Measurements from ENCODE around the gene ARHGAP23. TPM values are rescaled to one million over a fixed set of nuclear protein-coding genes. Genes with fewer than 3 reads are reported as not detected.

The ARHGAP23 gene
- total and polyA plus RNA-seq, 2 experiments from 2014 or later: 21.4 to 150 TPM

DNA sequence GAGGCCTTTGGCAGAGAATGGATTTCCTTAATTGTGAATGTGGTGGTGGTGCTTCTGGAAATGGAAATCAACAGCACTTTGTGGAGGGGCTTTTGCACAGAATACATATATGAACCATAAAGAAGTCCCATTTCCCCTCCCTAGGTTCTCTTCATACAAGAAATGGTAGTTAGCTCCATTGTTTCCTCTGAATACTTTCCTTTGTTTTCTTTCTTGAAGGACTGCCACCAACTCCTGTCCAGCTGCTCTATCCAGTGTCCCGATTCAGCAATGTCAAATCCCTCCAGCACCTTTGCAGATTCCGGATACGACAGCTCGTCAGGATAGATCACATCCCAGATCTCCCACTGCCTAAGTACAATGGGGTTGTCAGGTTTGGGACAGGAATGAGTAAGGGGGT lies 33.2 kb upstream of the ARHGAP23 start (continued):
- TF ChIP-seq, protein P1, sequence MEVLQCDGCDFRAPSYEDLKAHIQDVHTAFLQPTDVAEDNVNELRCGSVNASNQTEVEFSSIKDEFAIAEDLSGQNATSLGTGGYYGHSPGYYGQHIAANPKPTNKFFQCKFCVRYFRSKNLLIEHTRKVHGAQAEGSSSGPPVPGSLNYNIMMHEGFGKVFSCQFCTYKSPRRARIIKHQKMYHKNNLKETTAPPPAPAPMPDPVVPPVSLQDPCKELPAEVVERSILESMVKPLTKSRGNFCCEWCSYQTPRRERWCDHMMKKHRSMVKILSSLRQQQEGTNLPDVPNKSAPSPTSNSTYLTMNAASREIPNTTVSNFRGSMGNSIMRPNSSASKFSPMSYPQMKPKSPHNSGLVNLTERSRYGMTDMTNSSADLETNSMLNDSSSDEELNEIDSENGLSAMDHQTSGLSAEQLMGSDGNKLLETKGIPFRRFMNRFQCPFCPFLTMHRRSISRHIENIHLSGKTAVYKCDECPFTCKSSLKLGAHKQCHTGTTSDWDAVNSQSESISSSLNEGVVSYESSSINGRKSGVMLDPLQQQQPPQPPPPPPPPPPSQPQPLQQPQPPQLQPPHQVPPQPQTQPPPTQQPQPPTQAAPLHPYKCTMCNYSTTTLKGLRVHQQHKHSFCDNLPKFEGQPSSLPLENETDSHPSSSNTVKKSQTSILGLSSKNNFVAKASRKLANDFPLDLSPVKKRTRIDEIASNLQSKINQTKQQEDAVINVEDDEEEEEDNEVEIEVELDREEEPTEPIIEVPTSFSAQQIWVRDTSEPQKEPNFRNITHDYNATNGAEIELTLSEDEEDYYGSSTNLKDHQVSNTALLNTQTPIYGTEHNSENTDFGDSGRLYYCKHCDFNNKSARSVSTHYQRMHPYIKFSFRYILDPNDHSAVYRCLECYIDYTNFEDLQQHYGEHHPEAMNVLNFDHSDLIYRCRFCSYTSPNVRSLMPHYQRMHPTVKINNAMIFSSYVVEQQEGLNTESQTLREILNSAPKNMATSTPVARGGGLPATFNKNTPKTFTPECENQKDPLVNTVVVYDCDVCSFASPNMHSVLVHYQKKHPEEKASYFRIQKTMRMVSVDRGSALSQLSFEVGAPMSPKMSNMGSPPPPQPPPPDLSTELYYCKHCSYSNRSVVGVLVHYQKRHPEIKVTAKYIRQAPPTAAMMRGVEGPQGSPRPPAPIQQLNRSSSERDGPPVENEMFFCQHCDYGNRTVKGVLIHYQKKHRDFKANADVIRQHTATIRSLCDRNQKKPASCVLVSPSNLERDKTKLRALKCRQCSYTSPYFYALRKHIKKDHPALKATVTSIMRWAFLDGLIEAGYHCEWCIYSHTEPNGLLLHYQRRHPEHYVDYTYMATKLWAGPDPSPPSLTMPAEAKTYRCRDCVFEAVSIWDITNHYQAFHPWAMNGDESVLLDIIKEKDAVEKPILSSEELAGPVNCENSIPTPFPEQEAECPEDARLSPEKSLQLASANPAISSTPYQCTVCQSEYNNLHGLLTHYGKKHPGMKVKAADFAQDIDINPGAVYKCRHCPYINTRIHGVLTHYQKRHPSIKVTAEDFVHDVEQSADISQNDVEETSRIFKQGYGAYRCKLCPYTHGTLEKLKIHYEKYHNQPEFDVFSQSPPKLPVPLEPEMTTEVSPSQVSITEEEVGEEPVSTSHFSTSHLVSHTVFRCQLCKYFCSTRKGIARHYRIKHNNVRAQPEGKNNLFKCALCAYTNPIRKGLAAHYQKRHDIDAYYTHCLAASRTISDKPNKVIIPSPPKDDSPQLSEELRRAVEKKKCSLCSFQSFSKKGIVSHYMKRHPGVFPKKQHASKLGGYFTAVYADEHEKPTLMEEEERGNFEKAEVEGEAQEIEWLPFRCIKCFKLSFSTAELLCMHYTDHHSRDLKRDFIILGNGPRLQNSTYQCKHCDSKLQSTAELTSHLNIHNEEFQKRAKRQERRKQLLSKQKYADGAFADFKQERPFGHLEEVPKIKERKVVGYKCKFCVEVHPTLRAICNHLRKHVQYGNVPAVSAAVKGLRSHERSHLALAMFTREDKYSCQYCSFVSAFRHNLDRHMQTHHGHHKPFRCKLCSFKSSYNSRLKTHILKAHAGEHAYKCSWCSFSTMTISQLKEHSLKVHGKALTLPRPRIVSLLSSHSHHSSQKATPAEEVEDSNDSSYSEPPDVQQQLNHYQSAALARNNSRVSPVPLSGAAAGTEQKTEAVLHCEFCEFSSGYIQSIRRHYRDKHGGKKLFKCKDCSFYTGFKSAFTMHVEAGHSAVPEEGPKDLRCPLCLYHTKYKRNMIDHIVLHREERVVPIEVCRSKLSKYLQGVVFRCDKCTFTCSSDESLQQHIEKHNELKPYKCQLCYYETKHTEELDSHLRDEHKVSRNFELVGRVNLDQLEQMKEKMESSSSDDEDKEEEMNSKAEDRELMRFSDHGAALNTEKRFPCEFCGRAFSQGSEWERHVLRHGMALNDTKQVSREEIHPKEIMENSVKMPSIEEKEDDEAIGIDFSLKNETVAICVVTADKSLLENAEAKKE (CRISPR knock-in tag; IDR thresholded peaks at IDR 0.05): no peak
- TF ChIP-seq EZH2 (IDR thresholded peaks at IDR 0.05; ENCODE audit: low read depth, unreplicated experiment) (no peak), EZH2phosphoT487 (IDR thresholded peaks at IDR 0.05; ENCODE audit: unreplicated experiment) (no peak), CREB1 (CRISPR knock-in tag; IDR thresholded peaks at IDR 0.05; ENCODE audit: low read depth) (no peak), JUNB (IDR thresholded peaks at IDR 0.05; ENCODE audit: unreplicated experiment) (no peak), STAT1 (IDR thresholded peaks at IDR 0.05; ENCODE audit: unreplicated experiment) (no peak)
- TF ChIP-seq, protein P2, sequence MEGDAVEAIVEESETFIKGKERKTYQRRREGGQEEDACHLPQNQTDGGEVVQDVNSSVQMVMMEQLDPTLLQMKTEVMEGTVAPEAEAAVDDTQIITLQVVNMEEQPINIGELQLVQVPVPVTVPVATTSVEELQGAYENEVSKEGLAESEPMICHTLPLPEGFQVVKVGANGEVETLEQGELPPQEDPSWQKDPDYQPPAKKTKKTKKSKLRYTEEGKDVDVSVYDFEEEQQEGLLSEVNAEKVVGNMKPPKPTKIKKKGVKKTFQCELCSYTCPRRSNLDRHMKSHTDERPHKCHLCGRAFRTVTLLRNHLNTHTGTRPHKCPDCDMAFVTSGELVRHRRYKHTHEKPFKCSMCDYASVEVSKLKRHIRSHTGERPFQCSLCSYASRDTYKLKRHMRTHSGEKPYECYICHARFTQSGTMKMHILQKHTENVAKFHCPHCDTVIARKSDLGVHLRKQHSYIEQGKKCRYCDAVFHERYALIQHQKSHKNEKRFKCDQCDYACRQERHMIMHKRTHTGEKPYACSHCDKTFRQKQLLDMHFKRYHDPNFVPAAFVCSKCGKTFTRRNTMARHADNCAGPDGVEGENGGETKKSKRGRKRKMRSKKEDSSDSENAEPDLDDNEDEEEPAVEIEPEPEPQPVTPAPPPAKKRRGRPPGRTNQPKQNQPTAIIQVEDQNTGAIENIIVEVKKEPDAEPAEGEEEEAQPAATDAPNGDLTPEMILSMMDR (conservative IDR thresholded peaks at IDR 0.05; ENCODE audit: low read depth in 2 of 2): no peak

DNA sequence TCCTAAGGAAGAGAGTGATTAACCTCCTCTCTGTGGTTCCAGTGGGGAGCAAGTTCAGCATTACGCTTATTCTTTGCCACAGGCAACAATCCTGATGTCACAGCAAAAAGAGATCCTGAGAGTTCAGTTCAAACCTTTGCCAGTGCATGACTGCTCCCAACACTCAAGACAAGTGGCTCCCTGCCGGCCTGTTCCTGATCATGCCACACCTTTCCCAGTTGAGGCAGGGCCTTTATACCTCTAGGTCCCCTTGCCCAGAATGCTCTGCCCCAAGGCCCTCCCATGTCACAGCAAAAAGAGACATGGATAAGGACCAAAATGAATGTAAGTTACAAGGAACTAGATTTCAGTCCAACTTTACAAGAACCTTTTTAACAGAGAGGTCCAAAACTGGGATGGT lies 31.0 kb upstream of the ARHGAP23 start:
- peaks cover 6% of the 10 kb centered on the region; the same call in 2 of the 3 replicates for H3K4me1 Mint-ChIP-seq
- Histone ChIP-seq H3K79me2 (replicated peaks; ENCODE audit: insufficient read depth) (no peaks in the 10 kb centered on the region), H3K4me1 (ENCODE audit: insufficient read depth) (no peaks in the 10 kb centered on the region), H3F3A (replicated peaks; ENCODE audit: low read depth) (no peaks in the 10 kb centered on the region), H2AFZ (no peak overlapping the region), H4K20me1 (replicated peaks; ENCODE audit: insufficient read depth) (no peaks in the 10 kb centered on the region; the same call in none of the 2 replicates), H3K27ac (ENCODE audit: low read depth) (no peak overlapping the region), H3K36me3 (ENCODE audit: insufficient read depth) (peaks cover 23% of the 10 kb centered on the region), H3K9me2 (ENCODE audit: insufficient read depth) (no peaks in the 10 kb centered on the region), H3K4me2 (no peak overlapping the region), H3K4me3 (no peak overlapping the region), H3K27me3 (ENCODE audit: insufficient read depth) (no peaks in the 10 kb centered on the region)
- peaks cover 2% of the 10 kb centered on the region for H3K27me3 Mint-ChIP-seq (ENCODE audit: insufficient read depth, low read depth, poor library complexity)
- H3K9me3 Mint-ChIP-seq: no peaks in the 10 kb centered on the region
- H3K4me3 Mint-ChIP-seq: no peak overlapping the region
- peaks cover 67% of the 10 kb centered on the region for H3K36me3 Mint-ChIP-seq (ENCODE audit: low read depth)
- no peak for DNase-seq (ENCODE audit: low spot score)
- no peak overlapping the region for H3K27ac Mint-ChIP-seq
- ATAC-seq: no peak
- TF ChIP-seq, protein P1 (CRISPR knock-in tag; IDR thresholded peaks at IDR 0.05): no peak
- TF ChIP-seq POLR2AphosphoS5 (IDR thresholded peaks at IDR 0.05; ENCODE audit: low read depth) (no peak), ZNF114 (CRISPR knock-in tag; IDR thresholded peaks at IDR 0.05) (no peak)

All from GM23338 (cell line).